Measurements from ENCODE around the gene DIS3L2.

DIS3L2 gene

GRCh38 chr2:231926180-231926741 is 35.3 kb upstream of the DIS3L2 start, which contains the start of gene NPPC:
Gene NPPC, minus strand, starts transcription at chr2:231926396. Its CDS starts 147 bp downstream, at chr2:231926249.
- peak; percentile 84 for TF ChIP-seq CTCF (IDR thresholded peaks at IDR 0.05; ENCODE audit: borderline replicate concordance, insufficient read depth, low read depth, low read length)
- peak within 1 kb of the TSS; percentile 45 for H3K4me3 ChIP-seq (ENCODE audit: low read depth, low read length)

GRCh38 chr2:231926761-231927565 is 34.5 kb upstream of the DIS3L2 start:
- peak overlapping the region; percentile 45 for H3K4me3 ChIP-seq (ENCODE audit: low read depth, low read length)
- 0 out of 2 replicates have a peak, but pooled peaks have one; percentile 7 for TF ChIP-seq CTCF (IDR thresholded peaks at IDR 0.05; ENCODE audit: borderline replicate concordance, insufficient read depth, low read depth, low read length)

- no peak overlapping the region for H3K4me3 ChIP-seq (ENCODE audit: low read depth, low read length)
- TF ChIP-seq CTCF (IDR thresholded peaks at IDR 0.05; ENCODE audit: borderline replicate concordance, insufficient read depth, low read depth, low read length) = no peak
Observed at GRCh38 chr2:231927566-231927890, 34.0 kb upstream of the DIS3L2 start.

- TF ChIP-seq CTCF (IDR thresholded peaks at IDR 0.05; ENCODE audit: borderline replicate concordance, insufficient read depth, low read depth, low read length) = no peak
- no peak overlapping the region for H3K4me3 ChIP-seq (ENCODE audit: low read depth, low read length)
Observed at GRCh38 chr2:231928481-231928880, 33.0 kb upstream of the DIS3L2 start.

- H3K4me3 ChIP-seq (ENCODE audit: low read depth, low read length) = no peak overlapping the region
- TF ChIP-seq CTCF (IDR thresholded peaks at IDR 0.05; ENCODE audit: borderline replicate concordance, insufficient read depth, low read depth, low read length) = no peak
Observed at GRCh38 chr2:231928901-231929725, 32.4 kb upstream of the DIS3L2 start.

- peak; percentile 80 for TF ChIP-seq CTCF (IDR thresholded peaks at IDR 0.05; ENCODE audit: borderline replicate concordance, insufficient read depth, low read depth, low read length)
- H3K4me3 ChIP-seq (ENCODE audit: low read depth, low read length) = no peak overlapping the region
Observed at GRCh38 chr2:231929961-231930592, 31.4 kb upstream of the DIS3L2 start.

Data from GM12875 (cell line).